HG02798 (cell line): ENCODE results near the gene HINT3.
"Not testable (repeated sequence)": the region's sequence is repeated elsewhere in the genome, so short reads cannot be mapped to it uniquely, and the experiment has no call there.

Experiments used
- ATAC-seq: cut with Tn5 transposase; IDR thresholded peaks from one replicate; pipeline ENCODE4 v1.9.1; 2021; ENCODE audit warnings: mild to moderate bottlenecking; ENCODE audit not compliant: unreplicated experiment, poor library complexity

HINT3 gene

DNA sequence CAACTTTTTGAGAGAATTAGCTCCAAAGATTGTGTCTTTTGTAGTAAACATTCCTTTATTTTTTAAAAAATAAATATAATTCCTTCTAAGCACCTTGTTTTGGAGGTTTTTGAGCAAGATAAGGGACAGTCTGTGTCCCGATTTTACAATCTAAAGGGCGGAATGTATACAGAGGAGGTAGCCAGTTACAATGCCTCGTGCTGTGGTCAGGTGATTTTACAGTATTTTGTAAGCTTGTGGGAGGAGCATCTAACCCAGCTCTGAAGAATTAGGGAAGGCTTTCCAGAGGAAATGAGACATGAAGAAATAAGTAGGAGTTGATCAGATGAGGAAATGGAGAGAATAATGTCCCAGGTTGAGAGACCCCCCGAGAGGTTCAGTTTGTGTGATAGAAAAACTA lies 1.3 kb downstream of the HINT3 start:
- no peak for ATAC-seq

DNA sequence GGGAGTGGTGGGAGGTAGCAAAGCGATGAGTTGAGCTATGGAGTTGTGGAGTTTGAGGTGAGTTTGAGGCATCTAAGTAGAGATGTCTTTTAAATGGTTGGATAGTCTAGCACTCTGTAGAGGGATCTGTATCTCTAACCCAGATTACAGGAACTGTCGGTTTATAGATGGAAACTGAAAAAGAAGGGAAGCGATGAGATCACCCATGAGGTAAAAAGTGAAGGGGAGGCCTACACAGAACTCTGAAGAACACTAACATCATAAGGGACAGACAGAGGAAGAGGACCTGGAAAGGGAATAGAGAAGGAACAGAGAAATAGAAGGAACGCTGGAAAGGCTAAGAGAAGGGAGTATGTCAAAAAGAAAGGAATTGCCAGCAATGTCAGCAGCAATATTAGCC lies 2.5 kb downstream of the HINT3 start:
- no peak for ATAC-seq

DNA sequence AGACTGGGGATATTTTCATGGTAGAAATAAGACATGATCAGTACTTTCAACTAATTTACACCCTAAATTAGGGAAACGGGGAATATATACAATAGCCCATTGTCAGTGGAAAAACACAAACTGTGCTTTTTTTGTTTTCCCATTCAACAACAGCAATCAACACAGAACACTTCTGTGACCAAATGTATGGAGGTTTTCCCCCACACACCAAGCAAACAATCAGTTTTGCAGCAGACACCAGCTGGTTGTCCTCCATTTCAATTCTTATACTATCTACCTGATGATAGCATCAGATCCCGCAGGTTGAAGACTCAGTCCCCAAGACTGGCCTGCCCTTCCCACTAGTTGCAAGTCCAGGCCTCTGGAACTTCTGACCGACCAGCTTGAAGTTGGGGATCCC lies 4.5 kb downstream of the HINT3 start:
- ATAC-seq, result no peak

DNA sequence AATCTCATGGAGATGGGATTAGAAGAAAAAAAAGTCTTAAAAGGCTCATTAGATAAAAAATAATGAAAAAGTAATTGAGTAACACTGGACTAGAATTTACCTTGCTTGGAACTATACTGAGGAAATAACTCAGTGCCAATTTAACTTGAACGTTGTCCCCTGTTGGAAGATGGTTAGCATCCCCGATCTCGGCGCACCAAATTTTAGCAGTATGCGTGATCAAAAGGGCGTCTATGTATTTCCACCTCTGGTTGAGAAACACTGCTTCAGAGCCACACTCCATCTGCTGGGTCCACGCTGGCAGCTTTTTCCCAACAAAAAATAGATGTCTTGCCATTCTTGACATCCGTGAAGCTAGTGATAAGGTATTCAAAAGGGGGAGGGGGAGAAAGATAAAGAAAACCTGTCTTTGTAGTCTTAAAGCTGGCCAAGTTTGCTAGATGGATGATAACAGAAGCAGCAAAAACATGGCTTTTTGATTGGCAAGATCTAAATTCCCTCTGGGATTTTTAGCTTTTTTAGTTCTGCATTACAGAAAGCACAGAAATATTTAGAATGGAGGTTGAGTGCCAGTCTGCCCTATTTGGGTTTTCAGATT lies 6.4 kb downstream of the HINT3 start:
- ATAC-seq, result no peak

DNA sequence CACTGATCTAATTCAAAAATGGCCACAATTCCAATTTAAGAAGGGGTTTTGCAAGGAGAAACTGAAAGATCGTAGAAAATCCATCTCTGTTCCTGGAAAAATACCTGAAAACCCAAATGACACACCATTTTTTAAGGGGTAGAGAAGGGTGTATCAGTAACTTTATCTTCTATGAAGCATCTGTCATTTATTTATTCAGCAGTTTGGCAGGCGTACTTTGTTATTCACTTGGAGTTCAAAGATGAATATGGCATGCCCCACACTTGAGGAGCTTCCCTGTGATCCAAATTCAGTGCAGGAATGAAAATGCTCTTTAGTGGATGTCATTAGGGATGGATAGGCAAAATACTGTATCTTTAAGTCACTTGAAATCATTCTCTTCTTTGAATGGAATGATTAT lies 7.2 kb downstream of the HINT3 start:
- ATAC-seq, result no peak

DNA sequence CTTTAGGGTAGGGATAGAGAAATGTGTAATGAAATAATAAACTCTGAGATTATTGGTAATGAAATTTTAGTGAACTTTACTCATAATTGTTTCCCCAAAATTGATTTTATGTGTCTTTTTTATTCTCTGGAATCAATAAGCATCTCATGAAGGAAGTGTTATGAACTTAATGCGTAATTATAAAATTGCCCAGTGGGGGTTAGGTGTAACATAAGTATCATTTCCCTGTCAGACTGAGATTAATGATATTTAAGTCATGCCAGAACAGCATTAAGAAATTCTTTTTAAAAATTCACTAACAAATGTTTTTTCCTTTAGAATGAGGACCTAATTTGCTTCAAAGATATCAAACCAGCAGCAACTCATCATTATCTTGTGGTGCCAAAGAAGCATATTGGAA lies 10.0 kb downstream of the HINT3 start:
- ATAC-seq, result no peak

DNA sequence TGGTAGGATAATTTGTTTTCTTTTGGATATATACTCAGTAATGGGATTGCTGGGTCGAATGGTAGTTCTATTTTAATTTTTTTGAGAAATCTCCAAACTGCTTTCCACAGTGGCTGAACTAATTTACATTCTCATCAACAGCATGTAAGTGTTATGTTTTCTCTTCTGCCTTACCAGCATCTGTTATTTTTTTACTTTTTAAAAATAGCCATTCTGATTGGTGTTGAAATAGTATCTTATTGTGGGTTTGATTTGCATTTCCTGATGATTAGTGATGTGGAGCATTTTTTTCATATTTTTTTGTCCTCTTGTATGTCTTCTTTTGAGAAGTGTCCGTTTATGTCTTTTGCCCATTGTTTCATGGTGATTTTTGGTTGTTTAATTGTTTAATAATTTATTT lies 11.9 kb downstream of the HINT3 start:
- peak; percentile 51 for ATAC-seq

DNA sequence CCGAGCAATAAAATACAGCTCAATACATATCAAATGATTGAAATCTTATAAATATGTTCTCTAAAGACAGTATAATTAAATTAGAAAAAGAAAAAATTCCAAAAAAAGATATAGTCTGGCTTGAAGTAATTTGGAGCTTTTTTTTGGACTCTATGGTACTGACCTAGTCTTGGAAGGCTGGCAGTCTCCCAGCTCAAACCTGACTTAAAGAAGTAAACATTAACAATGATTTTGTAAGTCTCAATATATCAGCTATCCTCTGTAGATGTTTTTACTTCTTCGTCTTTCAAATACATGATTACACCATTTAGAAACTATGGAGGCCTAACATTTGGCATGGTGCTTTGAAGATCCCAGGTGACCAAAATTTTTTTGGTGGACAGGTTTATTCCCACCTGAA lies 14.2 kb downstream of the HINT3 start:
- no peak for ATAC-seq

DNA sequence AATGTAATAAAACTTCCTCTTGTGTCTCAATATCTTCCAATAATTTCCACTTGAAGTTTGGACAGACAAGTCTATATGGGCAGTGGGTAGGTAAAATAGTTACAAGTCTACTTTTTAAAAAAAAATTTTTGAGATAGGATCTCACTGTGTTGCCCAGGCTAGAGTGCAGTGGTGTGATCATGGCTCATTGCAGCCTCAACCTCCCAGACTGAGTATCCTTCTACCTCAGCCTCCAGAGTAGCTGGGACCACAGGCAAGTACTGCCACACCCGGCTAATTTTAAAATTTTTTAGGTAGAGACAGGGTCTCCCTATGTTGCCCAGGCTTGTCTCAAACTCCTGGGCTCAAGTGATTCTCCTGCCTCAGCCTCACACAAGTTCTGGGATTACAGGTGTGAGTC lies 15.9 kb downstream of the HINT3 start:
- not testable (repeated sequence) for ATAC-seq

DNA sequence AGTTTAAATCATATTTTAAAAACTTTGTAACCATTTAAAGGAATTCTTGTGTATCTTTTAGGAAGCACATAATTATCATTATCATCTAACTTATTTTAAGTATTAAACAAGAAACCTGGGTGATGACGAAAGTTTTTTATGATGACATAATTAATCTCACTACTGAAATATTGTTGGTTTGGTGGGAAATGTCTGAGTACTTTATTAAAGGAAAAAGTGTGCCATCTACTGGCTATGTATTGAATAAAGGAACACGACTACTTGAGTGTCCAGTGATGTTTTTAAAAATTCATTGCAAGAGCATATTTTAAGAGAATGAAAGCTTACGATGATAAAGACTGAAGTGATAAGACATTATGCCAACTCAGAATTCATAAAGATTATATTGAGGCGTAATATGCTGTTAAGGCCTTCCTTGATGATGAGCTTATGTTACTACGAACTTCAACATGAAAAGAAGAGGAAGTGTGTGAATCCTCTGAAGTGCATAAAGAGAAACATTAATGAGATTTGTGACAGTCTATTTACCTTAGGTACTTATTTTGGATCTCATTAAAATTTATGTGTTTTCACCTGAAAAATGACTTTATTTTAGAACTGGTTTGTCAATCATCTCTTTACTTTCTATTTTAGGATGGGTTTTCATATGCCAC lies 17.8 kb downstream of the HINT3 start:
- ATAC-seq, result peak; percentile 79

DNA sequence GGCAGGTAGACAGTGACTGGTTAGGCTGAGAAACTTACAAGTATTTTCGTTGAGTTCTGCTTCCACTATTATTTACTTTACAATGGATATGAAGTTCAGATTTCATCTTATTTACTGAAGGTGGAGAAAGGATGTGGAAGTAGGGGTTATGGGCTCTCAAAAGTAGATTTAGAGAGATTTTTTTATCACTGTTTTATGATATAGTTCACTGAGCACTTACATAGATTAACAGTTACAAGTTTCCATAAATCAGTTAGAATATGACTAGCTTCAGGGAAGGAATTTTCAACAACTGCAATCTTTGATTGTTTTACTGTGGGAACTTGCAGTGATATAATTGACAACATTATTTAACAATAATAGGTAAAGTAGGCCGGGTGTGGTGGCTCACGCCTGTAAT lies 22.5 kb downstream of the HINT3 start:
- ATAC-seq, result no peak

DNA sequence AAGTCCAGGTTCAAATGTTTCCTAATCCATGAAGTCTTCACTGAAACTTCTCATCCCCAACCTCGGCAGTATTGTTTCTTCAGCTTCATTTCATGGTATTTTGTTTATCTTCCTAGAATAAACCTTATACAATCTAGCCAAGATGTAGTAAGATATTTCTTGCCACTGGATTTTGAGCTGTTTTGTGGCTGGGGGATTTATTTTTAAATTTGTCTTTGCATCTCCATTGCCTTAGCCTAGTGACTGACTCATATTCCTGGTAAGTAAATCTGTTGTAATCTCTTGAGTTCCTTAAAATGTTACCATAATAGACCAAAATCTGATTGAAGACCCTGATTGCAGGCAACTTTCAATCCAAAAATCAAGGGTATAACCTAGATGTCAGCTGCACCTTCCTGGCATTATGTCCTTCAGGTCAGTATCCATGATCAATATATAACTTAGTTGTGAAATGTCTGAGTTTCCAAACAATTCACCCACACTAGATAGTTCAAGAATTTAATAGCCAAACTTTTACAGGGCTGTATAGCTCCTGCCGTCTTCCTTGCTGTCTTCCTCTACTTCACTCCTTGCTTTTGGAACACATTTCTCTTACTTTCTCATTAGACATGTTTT lies 25.1 kb downstream of the HINT3 start:
- no peak for ATAC-seq

DNA sequence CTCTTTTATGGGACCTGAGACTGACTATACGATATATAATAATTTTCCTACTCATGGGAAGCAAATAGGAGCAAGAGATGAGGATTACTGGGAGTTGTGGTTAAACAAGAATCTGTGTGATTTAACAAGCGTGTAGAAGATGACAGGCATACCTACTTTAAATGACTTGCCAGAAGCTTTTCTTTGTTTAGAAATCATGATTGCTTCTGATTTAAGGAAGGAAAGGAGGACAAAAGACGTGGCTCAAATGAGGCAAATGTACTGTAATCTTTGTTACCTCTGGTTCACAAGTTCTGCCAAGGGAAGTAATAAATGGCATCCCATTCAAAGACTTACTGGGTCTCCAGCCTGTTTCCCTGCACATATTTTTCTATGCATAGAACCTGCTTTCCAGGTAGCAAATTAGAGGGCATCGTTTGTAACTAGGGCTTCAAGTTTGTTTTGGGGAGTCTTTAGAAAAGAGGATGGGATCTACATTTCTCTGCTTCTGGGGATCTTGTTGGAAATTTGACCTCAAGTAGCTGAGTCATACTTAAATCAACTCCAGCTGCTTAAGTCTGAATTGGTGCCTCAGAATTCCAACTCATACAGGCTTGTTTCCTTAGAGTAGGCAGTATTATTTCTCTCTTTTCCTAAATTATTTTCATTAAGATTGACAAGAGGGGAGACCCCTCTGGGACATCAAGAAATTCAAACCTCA lies 26.8 kb downstream of the HINT3 start:
- ATAC-seq, result no peak

DNA sequence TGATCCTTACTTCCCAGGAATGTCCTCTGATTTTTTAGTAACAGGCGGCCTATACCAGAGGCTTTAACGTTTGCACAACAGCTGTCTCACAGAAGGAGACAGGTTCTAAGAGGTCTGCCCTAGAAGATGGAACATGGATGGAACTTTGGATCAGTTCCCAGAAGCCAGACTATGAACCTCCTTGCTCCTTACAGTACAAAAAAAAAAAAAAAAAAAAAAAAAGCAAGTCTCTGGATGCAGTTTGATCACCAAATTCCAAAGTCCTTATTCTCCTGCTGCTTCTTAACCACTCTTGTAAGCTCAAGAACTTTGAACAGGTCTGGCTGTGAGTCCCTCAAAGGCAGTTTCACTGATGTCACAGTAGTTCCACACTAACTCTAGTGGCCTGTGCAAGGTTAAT lies 27.7 kb downstream of the HINT3 start:
- no peak for ATAC-seq

DNA sequence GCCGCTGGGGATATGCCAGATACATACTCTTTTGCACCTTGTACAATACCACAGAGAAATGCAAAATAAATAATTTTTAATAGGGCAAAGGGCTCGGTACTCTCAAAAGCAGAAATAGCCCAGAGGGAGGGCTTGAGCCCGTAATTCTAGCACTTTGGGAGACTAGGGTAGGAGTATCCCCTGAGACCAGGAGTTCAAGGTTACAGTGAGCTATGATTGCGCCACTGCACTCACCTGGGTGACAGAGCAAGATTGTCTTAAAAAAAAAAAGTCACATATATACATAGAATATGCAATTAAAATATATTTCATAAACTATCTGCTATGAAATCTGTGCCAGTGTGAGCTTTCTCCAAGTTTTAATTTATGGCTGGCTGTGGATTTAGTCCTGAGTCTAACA lies 29.0 kb downstream of the HINT3 start:
- no peak for ATAC-seq

DNA sequence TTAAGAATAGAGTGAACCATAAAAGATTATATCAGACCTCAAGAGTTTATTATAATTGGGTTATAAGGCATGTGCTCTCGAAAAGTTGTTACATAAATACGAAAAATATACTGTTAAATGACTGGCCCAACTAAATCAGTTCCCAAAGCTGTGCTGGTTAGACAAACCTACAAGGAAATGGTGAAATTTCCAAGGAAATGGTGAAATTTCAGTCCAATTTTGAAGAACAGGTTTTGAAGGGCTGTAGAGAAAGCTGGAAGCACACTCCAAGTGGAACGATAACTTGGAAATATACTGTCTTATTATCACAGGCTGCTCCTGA lies 29.4 kb downstream of the HINT3 start:
- no peak for ATAC-seq

DNA sequence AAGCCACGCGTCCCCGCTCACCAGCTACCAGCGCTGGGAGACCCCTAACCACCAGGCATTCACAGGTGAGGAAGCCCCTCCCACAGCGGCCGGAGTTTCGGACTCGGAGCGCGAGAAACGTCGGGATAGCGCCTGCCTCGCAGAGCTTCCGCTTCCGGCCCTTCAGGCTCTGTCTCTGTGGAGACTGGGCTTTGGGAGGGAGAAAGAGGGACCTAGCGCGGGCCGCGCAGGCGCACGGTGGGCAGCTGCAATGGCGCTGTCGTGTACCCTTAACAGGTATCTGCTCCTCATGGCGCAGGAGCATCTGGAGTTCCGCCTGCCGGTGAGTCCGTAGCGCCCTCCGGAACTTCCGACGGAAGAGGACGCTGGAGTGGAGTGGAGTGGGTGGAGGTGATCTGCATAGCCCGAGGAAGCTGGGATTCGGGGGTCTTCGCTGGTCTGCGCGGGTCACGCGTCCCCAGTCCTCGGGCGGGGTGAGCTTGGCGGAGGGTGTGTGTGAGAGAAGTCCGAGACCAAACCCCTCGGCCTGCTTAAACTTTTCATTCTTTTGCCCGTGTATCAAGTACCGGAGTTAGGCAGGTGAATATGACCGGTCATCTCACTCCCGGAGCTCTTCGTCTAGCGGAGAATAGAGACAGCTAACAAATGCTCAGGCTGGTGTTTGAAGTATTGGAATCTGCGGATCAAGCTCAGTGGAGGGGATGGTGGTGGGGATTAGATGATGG lies 29.9 kb downstream of the HINT3 start, which contains the start of gene TRMT11:
TSS of gene TRMT11 (plus strand) at position 240 of the 725 bp plus-strand sequence. CDS start at position 251, 11 bp downstream.
- peak; percentile 98 for ATAC-seq

DNA sequence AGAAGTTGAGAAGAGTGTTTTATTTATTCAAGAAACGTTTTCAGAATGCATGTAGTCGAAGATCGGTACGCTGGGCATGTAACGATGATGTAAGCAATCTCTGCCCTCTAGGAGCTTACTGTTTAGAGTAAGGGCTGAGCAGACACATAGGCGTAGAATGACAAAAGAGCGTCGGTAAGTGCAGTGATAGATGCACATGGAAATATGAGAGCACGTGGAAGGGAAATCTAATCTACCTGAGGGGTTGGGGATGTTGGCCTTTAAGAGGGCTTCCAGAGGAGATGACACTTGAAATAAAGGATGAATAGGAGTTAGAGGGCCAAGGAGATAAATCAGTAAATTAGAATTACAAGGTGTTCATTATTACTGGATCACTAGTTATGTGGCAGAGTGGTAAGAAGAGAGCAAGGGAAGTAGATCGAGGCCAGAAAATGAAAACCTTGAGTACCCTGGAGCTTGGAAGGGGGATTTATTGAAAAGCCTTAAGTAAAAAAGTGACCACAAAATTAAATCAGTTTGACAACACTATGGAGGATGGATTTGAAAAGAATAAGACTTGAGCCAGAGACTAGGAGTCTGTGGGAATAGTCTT lies 30.6 kb downstream of the HINT3 start:
- ATAC-seq, result peak; percentile 26

DNA sequence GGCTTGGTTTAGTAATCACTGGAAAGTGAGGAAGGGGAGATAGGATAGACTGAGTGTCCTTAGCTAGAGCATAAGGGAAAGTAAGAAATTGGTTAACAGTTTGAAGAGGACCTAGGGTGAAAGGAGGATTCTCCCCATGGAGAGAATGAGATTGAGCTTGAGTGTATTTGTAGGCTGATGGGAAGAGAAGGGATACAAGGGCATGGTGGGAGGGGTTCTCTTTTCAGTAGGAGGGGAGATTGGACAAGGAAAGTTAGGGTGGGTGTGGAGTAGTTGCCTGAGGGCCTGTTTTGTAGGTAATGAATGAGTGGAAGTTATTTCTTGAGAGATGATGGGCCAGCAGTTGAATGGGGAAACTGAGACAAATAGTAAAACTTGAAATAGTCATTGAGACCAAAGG lies 31.7 kb downstream of the HINT3 start:
- no peak for ATAC-seq

DNA sequence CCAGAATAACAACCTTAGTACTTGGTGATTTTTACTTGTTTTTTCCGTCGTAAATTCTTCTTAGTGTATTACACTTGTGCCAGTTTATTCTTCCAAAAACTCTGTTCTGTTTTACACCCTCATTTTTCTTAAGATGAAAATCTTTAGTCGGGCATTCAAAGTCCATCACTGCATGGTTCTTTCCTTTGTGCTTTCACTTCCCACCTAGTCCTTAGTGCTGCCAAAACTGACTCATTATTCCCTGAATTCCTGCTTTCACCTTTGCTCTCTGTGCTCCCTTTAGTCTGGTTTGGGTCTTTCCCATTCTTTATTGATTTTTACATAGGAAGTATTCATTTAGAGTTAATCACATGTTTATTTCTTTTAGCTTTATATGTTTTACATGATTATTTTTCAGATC lies 33.1 kb downstream of the HINT3 start:
- ATAC-seq, result no peak
